GM18867 (cell line): ENCODE results near the gene CCDC192.

Experiments
- ATAC-seq: cut with Tn5 transposase; IDR thresholded peaks from one replicate; pipeline ENCODE4 v1.9.1; 2021; ENCODE audit warnings: mild to moderate bottlenecking, moderate library complexity; ENCODE audit not compliant: unreplicated experiment

Gene CCDC192

DNA sequence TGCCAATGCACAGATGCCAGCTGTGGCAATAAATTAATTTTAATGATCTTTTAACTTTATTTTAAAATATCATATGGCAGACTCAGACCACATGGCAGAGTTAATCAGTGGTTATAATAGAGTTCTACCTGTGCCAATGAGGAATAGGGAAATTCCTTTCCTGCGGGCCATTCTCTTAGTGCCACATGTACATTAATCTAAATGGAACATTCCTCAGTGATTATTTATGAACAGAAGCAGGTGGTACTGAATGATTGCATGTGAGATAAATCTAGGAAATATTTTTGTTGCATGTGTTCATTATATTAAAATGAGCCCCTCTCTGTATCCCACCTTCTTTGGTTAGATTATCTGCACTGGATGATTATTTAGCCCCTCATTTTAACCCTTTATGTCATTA, 102.3 kb downstream of the CCDC192 start:
- no peak for ATAC-seq

DNA sequence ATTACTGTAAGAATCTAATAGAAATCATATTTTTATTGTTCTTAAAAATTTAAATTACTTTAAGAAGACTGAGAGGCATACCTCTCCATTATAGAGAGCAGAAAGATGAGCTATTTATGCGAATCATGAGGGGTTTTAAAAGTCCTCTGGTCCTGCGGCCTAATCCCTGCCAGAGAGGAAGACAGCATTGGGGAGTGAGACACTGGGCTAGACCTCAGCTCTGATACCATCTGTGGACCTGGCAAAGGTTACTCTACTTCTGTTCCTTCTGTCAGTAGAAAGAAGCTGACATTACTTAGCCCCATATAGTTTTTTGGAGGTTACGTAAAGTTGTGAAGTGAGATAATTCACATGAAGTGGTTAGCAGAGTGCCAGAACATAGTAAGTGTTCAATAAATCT, 103.6 kb downstream of the CCDC192 start:
- ATAC-seq: no peak

DNA sequence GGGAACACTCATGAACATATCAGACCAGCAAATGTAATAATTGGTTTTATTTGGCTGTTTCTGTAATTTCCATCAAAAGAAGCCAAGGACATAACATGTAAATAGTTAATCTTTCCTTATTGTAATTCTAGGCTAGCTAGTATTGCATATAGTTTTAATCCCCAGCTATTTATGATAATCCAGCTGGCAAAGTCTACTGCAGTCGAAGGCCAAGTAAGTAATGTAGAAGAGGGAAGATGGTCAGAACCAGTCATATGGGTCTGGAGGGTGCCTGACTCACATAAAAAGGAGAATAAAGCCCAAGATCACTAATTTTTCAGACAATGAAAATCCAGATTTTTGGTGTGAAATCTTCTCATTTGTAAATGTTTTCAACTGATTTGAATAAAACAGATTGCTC, 106.3 kb downstream of the CCDC192 start:
- no peak for ATAC-seq

DNA sequence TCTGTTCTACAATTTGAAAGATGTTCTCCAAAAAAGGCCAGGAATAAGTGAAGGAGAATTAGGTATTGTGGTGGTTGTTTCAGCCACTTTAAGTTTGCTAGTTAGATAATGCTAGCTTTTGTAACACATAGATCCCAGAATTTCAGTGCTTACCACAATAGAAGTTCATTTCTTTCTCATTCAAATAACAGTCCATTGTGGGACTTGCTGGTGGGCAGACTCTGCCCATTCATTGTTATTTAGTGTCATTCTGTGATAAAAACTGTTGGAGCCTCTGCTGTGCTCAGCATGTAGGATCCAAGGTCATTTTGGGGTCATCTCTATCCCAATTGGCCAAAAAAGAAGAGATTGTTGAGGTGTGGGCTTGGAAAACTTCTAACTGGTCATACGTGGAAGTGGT, 106.8 kb downstream of the CCDC192 start:
- no peak for ATAC-seq

DNA sequence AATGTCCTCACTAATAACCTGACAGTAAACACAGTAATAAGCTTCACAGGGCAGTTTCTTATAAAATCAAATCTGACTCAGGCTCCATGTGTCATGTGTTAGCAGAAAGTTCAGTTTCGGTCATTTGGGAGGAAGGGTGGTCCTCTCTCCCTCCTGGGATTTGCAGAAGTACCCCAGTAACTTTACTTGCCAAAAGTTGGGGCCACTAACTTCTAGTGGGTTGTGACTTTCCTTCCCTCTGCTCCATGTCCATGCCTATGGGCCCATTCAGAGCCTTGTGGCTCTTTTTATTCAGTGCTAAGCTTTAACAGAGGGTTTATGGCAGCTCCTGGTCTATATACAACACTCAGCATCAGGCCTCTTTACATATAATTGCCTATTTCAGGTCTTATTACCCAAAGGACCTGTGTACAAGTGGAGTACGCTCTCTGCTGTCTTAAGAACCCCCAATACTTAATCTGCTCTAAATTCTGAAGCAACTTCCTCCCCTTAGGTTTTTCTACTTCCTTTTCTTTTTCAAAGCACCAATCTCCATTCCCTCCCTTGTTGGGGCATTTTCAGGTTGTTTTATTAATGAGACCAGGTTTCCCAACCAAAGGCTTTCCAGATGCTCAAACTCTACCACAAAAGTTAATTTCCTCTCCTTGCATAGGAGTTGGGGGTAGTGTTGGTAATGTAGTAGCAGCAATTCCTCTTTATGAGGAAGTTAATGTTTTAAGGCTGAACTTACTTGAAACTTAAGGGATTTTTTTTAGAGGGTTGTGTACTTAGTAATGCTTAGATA, 107.7 kb downstream of the CCDC192 start:
- no peak for ATAC-seq

DNA sequence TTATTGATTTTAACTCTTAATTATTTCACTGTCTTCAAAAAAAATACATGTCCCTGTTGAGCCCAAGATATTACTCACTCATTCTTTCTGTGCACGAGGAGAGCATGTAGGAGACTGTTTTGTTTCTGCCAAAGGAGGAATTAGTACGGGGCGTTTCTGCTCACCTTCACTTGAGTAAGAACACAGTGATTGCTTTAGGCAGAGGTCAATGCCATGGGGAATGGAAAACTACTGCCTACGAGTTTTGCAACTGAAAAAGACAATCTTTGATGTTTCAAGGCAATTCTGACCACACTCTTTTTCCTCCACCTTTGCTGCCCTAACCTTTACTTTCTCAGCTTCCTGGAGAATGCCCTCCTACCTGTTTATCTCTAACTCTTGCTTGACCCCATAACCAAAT, 109.4 kb downstream of the CCDC192 start:
- no peak for ATAC-seq

DNA sequence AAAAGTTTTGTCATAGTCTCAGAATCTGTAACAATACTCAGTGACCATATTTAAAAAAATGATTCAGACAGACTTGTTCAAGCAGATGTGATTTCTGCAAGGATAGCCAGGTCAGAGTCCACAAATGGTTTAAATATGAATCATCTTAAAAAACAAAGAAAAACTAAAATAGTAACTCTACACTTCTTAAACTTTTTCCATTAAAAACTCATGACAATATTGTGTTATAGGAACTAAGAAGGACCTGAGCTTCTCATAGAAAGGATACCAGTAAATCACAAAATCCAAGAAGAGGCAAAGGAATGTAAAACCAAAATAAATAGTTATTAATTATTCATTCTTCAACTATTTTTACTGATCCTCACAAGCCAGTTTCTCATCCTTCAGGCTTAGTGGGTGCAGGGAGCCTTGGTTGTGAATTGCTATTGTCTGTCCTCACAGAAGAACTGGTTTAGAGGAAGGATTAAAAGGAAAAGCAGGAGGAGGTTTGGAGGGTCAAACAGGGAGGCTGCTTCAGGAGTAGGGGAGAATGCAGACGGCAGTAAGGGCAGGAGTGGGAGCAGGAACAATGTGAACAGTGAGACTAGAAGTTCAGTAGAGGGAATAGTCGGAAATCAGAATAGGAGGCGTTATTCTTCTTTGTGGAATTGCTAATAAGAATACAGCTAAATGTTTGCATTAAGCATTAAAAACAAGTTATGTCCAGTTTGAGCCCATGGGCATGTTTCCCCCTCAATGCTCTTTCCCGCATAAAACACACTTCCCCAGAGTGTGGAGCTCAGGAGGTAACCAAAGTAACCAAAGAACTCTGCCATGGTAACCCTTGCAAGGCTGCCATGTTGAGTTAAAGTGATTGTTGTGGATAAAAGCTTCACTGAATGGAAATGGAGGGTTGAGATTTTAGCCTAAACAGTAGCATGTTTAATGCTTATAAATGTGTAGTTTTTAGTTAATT, 110.7 kb downstream of the CCDC192 start:
- no peak for ATAC-seq

DNA sequence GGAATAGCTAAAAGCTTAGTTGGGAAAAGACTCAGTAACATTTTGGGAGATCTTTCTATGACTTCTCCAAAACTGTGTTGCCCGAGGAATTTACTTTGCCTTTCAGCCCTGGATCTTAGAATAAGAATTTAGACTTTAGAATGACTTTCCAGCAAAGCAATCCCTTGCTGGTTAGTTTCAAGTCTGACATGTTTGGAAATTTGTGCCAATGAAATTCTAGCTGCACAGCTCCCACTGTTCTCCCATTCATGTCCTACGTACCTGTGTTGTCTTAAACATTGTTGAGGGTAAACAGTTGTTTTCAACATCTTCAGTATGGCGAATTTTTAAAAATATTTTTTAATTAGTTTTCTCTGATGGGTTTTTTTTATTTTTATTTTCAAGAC, 111.4 kb downstream of the CCDC192 start:
- no peak for ATAC-seq

DNA sequence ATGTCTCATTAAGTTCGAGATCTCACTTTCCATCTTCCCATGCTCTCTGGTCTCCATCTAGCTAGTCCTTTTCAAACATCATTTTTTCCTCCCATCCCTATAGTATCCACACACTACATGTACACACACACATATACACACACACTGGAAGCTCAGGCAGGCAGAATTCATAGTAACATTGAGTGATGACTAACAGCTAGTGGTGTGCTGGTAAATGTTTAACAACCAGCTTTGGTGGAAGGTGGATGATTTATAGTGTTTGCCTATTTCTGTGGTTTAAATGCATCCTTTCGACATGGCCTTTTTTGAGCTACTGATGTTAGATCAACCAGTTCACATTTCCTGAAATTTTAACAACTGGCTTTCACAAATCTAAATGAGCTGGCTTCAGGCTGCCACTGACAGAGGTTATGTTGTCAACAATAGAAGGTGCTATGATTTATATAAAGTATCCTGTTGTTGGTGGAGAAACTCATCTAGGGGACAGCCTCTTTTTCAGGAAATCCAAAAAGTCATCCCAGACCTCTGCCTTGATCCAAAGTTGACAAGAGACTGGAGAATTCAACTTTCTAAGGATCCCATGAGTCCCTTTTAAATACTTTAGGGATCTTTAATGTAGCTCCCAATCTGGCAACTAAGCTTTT, 117.8 kb downstream of the CCDC192 start:
- ATAC-seq: peak; percentile 85

DNA sequence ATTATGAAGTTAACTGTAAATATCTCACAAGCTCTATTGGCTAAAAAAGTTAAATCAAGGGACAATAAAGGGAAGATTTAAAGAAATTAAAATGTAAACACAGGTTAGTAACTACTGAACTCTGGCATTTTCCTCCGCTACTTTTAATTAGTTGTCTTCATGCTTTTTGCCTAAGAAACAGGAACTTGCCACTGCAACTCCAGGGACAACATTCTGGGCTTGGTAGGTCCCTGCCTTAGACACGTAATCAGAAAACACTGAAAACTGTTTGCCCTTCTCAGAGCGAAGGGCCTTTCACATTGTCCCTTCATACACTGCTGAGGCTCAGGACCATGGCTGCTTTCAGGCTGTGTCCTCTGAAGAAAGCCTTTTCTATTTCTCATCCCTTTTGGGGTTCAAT, 118.7 kb downstream of the CCDC192 start:
- no peak for ATAC-seq

DNA sequence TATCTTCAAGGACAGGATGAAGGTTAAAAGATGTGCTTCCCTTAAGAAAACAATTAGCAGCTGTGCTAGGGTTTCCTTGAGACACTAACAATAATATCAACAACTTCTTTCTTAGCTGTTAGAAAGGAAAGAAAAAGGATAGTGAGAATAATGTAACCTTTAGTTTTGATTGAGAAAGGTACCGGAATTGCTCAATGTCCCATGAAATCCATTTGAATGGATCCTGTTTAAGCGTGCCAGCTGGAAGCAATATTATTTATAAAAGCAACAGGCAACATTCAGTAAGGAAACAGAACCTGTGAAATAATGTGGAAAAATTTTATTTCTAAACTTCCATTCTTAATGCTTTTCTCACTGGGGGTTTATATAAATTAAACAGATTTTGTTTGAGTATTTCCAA, 120.9 kb downstream of the CCDC192 start:
- ATAC-seq: no peak

DNA sequence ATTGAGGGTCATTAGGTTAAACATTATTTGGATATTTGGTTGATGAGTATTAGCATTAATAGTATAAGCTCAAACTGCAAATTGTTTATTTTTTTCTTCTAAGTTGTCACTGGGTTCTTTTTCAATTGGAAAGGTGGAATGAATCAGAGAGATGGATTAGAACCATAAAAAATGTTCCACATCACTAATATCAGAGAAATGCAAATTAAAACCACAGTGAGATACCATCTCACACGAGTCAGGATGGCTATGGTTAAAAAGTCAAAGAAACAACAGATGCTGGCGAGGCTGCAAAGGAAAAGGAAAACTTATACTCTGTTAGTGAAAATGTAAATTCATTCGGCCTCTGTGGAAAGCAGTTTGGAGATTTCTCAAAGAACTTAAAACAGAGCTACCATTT, 122.8 kb downstream of the CCDC192 start:
- ATAC-seq: no peak

DNA sequence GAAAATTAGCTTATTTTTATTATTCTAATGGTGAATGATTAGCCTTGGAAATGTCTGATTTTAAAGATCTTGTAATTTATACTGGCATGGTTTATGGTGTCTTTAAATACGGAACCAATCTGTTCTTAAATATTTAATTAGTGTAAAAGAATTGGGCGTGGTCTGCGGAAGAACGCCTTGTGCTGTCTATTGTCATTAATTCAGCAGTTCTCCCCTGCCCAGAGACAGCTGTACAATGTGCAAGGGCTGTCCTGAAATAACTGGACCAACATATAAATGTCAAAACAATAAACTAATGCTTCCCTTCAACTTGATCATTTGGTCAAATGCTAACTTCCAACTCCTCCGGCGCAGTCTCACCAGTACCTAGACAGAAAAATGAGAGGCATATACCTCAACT, 124.3 kb downstream of the CCDC192 start:
- ATAC-seq: no peak

DNA sequence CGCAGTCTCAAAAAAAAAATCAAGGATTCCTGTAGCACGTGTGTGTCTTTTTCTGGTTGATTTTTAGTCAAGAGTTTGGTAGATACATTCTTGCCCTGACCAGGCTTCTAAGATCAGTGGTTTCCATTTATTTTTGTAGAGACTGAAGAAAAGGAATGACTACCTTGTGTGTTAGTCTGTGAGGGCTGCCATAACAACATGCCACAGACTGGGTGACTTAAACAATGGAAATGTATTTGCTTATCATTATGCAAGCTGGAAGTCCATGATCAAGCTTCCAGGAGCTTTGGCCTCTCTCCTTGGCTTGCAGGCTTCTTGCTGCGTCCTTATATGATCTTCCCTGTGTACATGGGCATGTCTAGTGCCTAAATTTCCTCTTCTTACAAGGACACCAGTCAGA, 127.0 kb downstream of the CCDC192 start:
- no peak for ATAC-seq

DNA sequence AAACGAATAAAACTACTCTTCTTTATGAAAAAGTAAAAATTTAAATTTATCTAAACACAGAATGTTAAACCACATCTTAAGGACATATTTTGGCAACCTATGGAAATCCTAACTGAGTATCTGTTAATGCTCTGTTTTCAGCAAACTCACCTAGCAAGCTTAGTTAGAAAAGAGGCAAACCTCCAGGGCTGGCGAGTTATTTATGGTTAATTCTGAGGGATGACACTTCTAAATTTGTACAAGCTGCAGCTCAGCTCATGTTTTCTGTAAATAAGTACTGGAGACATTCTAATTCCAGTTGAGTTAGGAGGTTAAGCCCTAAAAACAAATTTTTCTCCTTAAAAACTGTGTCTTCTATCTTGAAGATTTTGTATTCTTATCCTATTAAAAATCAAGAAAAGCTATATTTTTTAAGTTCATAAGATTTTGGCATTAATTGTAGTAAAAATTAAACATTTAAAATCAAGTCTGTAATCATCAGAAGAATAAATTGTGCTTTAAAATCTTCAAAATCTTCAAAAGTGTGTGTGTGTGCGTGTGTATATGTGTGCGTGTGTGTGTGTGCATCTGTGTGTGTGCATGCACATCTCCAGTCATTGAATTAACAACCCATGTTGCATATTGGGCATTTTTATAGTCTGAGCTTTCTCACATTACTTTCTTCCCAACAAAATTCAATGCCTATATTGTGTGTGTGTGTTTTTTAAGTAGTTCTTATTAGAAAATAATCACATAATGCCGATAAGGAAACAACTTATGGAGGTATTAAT, 127.8 kb downstream of the CCDC192 start:
- ATAC-seq: no peak

DNA sequence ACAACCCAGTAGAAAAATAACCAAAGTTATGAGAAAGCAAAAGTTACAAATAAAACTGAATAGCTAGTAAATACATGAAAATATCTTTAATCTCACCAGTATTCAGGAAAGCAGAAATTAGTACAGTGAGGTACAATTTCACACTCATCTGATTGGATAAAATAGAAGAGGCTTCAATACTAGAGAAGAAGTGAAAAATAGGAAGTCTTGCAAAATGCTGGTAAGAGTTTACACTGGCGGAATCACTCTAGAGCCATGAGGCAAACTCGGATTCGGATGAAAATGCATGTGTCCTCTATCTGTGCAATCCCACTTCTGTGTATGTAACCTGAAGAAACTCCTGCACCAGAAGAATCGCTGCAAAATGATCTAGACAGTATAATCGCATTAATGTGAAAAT, 128.9 kb downstream of the CCDC192 start:
- no peak for ATAC-seq

DNA sequence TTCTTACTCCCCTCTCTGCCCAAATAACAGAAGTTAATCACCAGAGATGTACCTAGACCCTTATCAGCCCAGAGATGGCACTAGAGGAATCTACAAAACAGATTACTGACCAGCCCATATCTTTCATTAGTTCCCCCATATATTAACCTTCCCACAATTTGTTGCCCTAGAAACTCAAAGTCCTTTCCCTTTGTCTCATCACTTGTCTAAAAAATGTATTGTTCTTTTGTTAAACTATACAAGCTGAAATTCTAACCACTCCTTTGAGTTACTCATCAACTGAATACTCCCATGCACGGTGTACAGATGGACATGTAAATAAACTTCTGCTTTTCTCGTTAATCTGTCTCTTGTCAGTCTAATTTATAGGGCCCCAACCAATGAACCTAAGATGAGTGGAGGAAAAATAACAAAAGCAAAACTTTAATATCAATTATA, 130.9 kb downstream of the CCDC192 start:
- peak; percentile 53 for ATAC-seq

DNA sequence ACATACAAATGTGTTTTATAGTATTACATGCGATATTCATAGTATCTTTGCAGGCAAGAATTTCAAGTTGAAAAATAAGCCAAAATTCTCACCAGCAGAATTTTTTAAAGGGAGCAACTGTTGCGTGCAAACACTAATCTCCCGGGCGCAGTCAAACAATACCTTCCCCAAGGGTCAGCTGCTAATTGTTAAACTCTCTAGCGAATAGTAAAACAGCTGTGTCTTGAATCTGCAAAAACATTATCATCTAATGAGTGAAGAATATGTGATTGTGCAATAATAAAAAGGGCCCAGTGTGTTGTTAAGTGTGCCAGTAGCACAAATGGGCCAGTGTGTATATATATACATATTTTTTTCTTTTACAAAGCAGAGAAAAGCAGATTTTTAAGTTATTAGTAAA, 131.4 kb downstream of the CCDC192 start:
- no peak for ATAC-seq

DNA sequence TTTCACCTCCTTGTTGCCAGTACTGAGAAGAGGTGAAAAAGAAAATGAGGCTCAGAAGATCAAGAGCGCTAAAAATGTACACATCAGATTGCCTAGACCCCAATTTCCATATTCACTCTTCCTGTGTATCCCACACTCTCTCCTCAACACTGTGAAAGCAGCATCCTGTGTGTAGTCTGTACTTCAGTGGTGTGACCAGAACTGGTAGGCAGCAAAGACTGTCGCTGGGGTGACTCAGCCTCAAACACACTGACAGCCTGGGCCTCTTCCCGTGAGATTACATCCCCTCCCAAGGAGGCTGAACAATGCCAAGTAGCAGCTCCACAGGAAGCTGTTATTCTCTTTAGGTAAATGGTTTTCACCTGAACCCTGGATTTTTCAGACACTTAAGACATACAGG, 135.5 kb downstream of the CCDC192 start:
- ATAC-seq: no peak

DNA sequence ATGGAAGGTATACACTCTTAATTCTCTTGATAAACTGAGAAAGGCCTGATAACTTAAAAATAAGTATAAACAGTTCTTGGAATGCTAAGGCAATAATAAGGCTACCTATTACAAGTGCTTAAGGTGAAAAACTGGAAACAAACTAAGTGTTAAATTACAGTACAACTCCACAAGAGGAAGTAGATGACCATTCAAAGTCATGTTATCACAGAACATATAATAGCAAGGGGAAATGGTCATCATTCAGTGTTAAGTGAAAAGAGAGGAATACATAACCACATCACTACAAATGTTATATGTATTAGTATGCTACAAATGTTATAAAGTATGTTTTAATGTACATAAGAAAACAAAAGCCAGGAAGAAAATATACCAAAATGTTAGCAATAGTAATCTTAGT, 135.9 kb downstream of the CCDC192 start:
- no peak for ATAC-seq
